Measurements from ENCODE around the gene DGKQ. TPM values are rescaled to one million over a fixed set of nuclear protein-coding genes. Genes with fewer than 3 reads are reported as not detected.
"Not testable (repeated sequence)": the region's sequence is repeated elsewhere in the genome, so short reads cannot be mapped to it uniquely, and the experiment has no call there.

Gene DGKQ
- total RNA-seq, 1 donor, result 9.9 TPM

GRCh38 chr4:1003271-1004070 lies 30.1 kb upstream of the DGKQ start:
- H3K4me3 ChIP-seq (ENCODE audit: low read depth, low read length), result no peak overlapping the region
- DNase-seq (ENCODE audit: low read depth), result no peak
- TF ChIP-seq, protein P1, sequence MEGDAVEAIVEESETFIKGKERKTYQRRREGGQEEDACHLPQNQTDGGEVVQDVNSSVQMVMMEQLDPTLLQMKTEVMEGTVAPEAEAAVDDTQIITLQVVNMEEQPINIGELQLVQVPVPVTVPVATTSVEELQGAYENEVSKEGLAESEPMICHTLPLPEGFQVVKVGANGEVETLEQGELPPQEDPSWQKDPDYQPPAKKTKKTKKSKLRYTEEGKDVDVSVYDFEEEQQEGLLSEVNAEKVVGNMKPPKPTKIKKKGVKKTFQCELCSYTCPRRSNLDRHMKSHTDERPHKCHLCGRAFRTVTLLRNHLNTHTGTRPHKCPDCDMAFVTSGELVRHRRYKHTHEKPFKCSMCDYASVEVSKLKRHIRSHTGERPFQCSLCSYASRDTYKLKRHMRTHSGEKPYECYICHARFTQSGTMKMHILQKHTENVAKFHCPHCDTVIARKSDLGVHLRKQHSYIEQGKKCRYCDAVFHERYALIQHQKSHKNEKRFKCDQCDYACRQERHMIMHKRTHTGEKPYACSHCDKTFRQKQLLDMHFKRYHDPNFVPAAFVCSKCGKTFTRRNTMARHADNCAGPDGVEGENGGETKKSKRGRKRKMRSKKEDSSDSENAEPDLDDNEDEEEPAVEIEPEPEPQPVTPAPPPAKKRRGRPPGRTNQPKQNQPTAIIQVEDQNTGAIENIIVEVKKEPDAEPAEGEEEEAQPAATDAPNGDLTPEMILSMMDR (IDR thresholded peaks at IDR 0.05; ENCODE audit: insufficient read depth, low read length), result no peak

- H3K4me3 ChIP-seq (ENCODE audit: low read depth, low read length), result no peak overlapping the region
- no peak for DNase-seq (ENCODE audit: low read depth)
- TF ChIP-seq, protein P1 (IDR thresholded peaks at IDR 0.05; ENCODE audit: insufficient read depth, low read length), result no peak
Observed at GRCh38 chr4:1002631-1003251, 29.4 kb upstream of the DGKQ start.

GRCh38 chr4:1002131-1002630 lies 28.8 kb upstream of the DGKQ start:
- no peak overlapping the region for H3K4me3 ChIP-seq (ENCODE audit: low read depth, low read length)
- peak; percentile 19 for DNase-seq (ENCODE audit: low read depth)
- TF ChIP-seq, protein P1 (IDR thresholded peaks at IDR 0.05; ENCODE audit: insufficient read depth, low read length), result no peak

- no peak overlapping the region for H3K4me3 ChIP-seq (ENCODE audit: low read depth, low read length)
- no peak for DNase-seq (ENCODE audit: low read depth)
- TF ChIP-seq, protein P1 (IDR thresholded peaks at IDR 0.05; ENCODE audit: insufficient read depth, low read length), result no peak
Observed at GRCh38 chr4:1001561-1002130, 28.3 kb upstream of the DGKQ start.

DNA sequence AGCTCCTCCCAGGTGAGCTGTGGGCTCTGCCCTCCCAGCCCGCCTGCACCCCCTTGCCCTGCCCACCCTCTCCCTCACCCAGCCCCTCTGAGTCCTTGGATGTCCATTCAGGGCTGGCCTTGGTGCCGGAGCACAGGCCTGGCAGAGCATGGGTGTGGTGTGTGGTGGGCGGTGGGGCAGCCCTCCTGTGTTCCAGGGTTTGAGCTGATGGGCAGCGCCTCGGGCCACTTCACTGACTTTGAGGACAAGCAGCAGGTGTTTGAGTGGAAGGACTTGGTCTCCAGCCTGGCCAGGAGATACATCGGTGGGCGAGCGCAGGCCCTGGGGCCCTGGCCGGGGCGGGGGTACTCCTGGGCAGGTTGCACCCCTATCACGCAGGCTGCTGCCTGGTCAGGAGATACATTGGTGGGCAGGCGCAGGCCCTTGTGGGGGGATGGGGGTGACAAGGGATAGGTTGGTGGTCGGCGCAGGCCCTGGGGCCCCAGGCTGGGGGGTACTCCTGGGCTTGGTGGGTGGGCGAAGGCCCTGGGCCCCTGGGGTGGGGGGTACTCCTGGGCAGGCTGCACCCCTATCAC lies 27.4 kb upstream of the DGKQ start:
- no peak for DNase-seq (ENCODE audit: low read depth)
- no peak overlapping the region for H3K4me3 ChIP-seq (ENCODE audit: low read depth, low read length)
- TF ChIP-seq, protein P1 (IDR thresholded peaks at IDR 0.05; ENCODE audit: insufficient read depth, low read length), result no peak

- no peak for DNase-seq (ENCODE audit: low read depth)
- no peak overlapping the region for H3K4me3 ChIP-seq (ENCODE audit: low read depth, low read length)
- TF ChIP-seq, protein P1 (IDR thresholded peaks at IDR 0.05; ENCODE audit: insufficient read depth, low read length), result no peak
Observed at GRCh38 chr4:999882-1000425, 26.6 kb upstream of the DGKQ start.

GRCh38 chr4:999240-999863 lies 26.0 kb upstream of the DGKQ start:
- not testable (repeated sequence) for DNase-seq (ENCODE audit: low read depth)

More at GRCh38 chr4:999240-999863, 26.0 kb upstream of the DGKQ start:
- not testable (repeated sequence) for H3K4me3 ChIP-seq (ENCODE audit: low read depth, low read length)

Measured in fibroblast of the aortic adventitia (primary cell).